GM23338 (cell line): ENCODE measurements around the gene POP7.

Experiments
- CREB1 ChIP-seq: fragments of 250-450 bp; sonication (Bioruptor Pico); IDR thresholded peaks from 2 replicates; pipeline ENCODE4 v1.5.0; 2020; ENCODE audit warnings: low read depth, mild to moderate bottlenecking, moderate library complexity
- POLR2AphosphoS5 ChIP-seq: IDR thresholded peaks from 2 replicates; pipeline ENCODE4 v1.6.1; 2016; ENCODE audit warnings: antibody characterized with exemption, low read depth
- TF ChIP-seq, protein P1 (sequence below), 2 experiments: fragments of 200-600 bp in 1 of 2; sonication (generic) in 1 of 2; conservative IDR thresholded peaks; 2 replicates each; pipeline versions ENCODE4 v1.5.1 to v1.6.1; 2016 to 2017; ENCODE audit warnings: antibody characterized with exemption in 2 of 2, low read depth in 2 of 2, mild to moderate bottlenecking in 2 of 2, moderate library complexity in 1 of 2
- TF ChIP-seq, protein P2 (sequence below): IDR thresholded peaks from 2 replicates; pipeline ENCODE4 v1.6.1; 2016; ENCODE audit warnings: antibody characterized with exemption

DNA sequence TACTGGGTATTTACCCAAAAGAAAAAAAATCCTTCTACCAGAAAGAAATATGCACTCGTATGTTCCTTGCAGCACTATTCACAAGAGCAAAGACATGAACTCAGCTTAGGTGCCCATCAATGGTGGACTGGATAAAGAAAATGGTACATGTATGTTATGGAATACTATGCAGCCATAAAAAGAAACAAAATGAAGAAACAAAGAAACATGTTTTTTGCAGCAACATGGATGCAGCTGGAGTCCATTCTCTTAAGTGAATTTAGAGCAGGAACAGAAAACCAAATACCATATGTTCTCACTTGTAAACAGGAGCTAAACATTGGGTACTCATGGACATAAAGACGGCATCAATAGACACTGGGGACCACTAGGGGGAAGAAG is 37.9 kb upstream of the POP7 start:
- TF ChIP-seq, protein P1, sequence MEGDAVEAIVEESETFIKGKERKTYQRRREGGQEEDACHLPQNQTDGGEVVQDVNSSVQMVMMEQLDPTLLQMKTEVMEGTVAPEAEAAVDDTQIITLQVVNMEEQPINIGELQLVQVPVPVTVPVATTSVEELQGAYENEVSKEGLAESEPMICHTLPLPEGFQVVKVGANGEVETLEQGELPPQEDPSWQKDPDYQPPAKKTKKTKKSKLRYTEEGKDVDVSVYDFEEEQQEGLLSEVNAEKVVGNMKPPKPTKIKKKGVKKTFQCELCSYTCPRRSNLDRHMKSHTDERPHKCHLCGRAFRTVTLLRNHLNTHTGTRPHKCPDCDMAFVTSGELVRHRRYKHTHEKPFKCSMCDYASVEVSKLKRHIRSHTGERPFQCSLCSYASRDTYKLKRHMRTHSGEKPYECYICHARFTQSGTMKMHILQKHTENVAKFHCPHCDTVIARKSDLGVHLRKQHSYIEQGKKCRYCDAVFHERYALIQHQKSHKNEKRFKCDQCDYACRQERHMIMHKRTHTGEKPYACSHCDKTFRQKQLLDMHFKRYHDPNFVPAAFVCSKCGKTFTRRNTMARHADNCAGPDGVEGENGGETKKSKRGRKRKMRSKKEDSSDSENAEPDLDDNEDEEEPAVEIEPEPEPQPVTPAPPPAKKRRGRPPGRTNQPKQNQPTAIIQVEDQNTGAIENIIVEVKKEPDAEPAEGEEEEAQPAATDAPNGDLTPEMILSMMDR (conservative IDR thresholded peaks at IDR 0.05; ENCODE audit: low read depth in 2 of 2) = no peak
- TF ChIP-seq, protein P2, sequence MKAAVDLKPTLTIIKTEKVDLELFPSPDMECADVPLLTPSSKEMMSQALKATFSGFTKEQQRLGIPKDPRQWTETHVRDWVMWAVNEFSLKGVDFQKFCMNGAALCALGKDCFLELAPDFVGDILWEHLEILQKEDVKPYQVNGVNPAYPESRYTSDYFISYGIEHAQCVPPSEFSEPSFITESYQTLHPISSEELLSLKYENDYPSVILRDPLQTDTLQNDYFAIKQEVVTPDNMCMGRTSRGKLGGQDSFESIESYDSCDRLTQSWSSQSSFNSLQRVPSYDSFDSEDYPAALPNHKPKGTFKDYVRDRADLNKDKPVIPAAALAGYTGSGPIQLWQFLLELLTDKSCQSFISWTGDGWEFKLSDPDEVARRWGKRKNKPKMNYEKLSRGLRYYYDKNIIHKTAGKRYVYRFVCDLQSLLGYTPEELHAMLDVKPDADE = no peak
- no peak for TF ChIP-seq POLR2AphosphoS5
- TF ChIP-seq CREB1 (CRISPR knock-in tag) = no peak
